OCI-LY7 (cell line): ENCODE data around the gene ANKRD10. TPM values are rescaled to one million over a fixed set of nuclear protein-coding genes. Genes with fewer than 3 reads are reported as not detected.

Source experiments
- BruUV-seq: library from RNA; stranded (reverse); fragments of 400-500 nt; replicated peaks from 2 replicates; lab custom pipeline; 2021; lab: Mats Ljungman, UMichigan
- CTCF ChIA-PET: fragments of 300-600 bp; sonication (Branson Sonifier 250); formaldehyde crosslinking; loops from one replicate; lab custom pipeline; 2022; ENCODE audit warnings: antibody characterized with exemption; ENCODE audit not compliant: unreplicated experiment; lab: Charles Lee
- POLR2A ChIA-PET: fragments of 300-600 bp; sonication (Branson Sonifier 250); formaldehyde crosslinking; loops from one replicate; lab custom pipeline; 2022; ENCODE audit warnings: antibody characterized with exemption; lab: Charles Lee
- DNase-seq: peaks from one replicate; pipeline ENCODE4 v3.0.0-alpha.2; 2015; ENCODE audit warnings: low spot score
- H2AFZ ChIP-seq: fragments of 200-600 bp; sonication (generic), shearing (Covaris generic); 2 replicates; pipeline ENCODE4 v1.6.1; 2014; ENCODE audit warnings: mild to moderate bottlenecking, antibody characterized with exemption, low read length, moderate library complexity
- H3K27ac ChIP-seq: fragments of 200-600 bp; sonication (generic); 2 replicates; pipeline ENCODE4 v1.5.1; 2014; ENCODE audit warnings: mixed run types, low read depth, mild to moderate bottlenecking, moderate library complexity, low read length, inconsistent platforms; ENCODE audit not compliant: poor library complexity, severe bottlenecking
- H3K36me3 ChIP-seq: fragments of 200-600 bp; sonication (generic); 2 replicates; pipeline ENCODE4 v1.6.1; 2014; ENCODE audit warnings: mild to moderate bottlenecking, antibody characterized with exemption, low read length, moderate library complexity, mixed read lengths; ENCODE audit not compliant: insufficient read depth
- H3K4me1 ChIP-seq: fragments of 200-600 bp; sonication (generic); 2 replicates; pipeline ENCODE4 v1.5.1; 2014; ENCODE audit warnings: mild to moderate bottlenecking, low read length; ENCODE audit not compliant: insufficient read depth, poor library complexity, severe bottlenecking
- H3K4me2 ChIP-seq: fragments of 200-600 bp; sonication (generic); 2 replicates; pipeline ENCODE4 v1.6.1; 2014; ENCODE audit warnings: mild to moderate bottlenecking, low read length
- H3K4me3 ChIP-seq: fragments of 200-600 bp; sonication (generic); 2 replicates; pipeline ENCODE4 v1.5.1; 2014; ENCODE audit warnings: mild to moderate bottlenecking, low read depth, low read length; ENCODE audit not compliant: poor library complexity, severe bottlenecking
- H3K79me2 ChIP-seq: fragments of 200-600 bp; sonication (generic); 2 replicates; pipeline ENCODE4 v1.6.1; 2016; ENCODE audit warnings: low read depth, mild to moderate bottlenecking, low read length, moderate library complexity, mixed read lengths; ENCODE audit not compliant: insufficient read depth
- H3K9me2 ChIP-seq: fragments of 200-600 bp; sonication (generic); 2 replicates; pipeline ENCODE4 v1.6.1; 2016; ENCODE audit warnings: mild to moderate bottlenecking, low read length, mixed read lengths; ENCODE audit not compliant: insufficient read depth
- H3K9me3 ChIP-seq: fragments of 200-600 bp; sonication (generic); 2 replicates; pipeline ENCODE4 v1.6.1; 2014; ENCODE audit warnings: mild to moderate bottlenecking, mixed run types, low read length, mixed read lengths
- H4K20me1 ChIP-seq: fragments of 200-600 bp; sonication (generic); 2 replicates; pipeline ENCODE4 v1.6.1; 2014; ENCODE audit warnings: mild to moderate bottlenecking, antibody characterized with exemption, low read length, moderate library complexity, mixed read lengths; ENCODE audit not compliant: insufficient read depth
- EZH2phosphoT487 ChIP-seq: fragments of 200-600 bp; sonication (generic); IDR thresholded peaks from 2 replicates; pipeline ENCODE4 v1.6.1; 2018; ENCODE audit warnings: low read depth, borderline replicate concordance, mild to moderate bottlenecking, mixed run types, antibody characterized with exemption, low read length, moderate library complexity, mixed read lengths
- intact Hi-C: fragments of 100-400 bp; cut with micrococcal nuclease; formaldehyde crosslinking; loops from one replicate; pipeline ENCODE4 v1.10.0; 2022; ENCODE audit not compliant: unreplicated experiment
- total RNA-seq, 2 experiments: library from RNA; depleted of rRNA in 1 of 2; stranded (reverse); fragments of >200 nt in 1 of 2; shearing (Covaris generic) in 1 of 2; gene quantifications; 2 replicates each; pipeline ENCODE4 v1.2.3, GENCODE V29; 2014 to 2022
- TF ChIP-seq, protein P1 (sequence below): fragments of 200-600 bp; sonication (generic); conservative IDR thresholded peaks from 2 replicates; pipeline ENCODE4 v1.5.1; 2014; ENCODE audit warnings: mild to moderate bottlenecking, antibody characterized with exemption, low read length, moderate library complexity, mixed read lengths

ANKRD10 gene
- total RNA-seq, 2 experiments from 2014 or later, result 82.8 to 86.0 TPM

DNA sequence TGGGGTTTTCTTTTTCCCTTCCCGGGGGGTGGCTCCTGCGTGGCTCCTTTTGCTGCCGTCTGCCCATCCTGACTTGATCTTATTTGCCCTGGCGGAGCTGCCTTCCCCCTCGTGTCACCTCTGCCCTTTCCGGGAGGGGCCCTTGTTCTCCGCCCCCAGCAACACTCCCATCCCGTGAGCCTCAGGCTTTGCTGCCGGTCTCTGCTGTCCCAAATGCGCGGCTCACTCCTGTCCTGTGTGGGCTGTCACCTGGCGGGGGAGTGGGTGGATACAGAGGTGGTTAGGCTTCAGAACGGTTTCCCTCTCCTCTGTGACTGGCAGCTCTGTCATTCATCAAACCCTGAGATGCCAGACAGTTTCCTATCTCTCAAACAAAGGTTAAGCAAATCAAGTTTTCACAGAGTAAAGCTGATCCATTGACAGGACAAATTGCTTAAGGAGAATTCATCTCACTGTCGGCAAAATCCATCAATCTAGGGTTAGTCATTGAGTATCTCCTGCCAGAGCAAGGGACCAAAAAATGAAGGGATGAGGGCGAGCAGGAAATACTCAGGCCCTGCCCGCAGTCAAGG is 84.0 kb downstream of the ANKRD10 start:
- intact Hi-C loops, result no loop called here
- TF ChIP-seq EZH2phosphoT487, result no peak
- TF ChIP-seq, protein P1, sequence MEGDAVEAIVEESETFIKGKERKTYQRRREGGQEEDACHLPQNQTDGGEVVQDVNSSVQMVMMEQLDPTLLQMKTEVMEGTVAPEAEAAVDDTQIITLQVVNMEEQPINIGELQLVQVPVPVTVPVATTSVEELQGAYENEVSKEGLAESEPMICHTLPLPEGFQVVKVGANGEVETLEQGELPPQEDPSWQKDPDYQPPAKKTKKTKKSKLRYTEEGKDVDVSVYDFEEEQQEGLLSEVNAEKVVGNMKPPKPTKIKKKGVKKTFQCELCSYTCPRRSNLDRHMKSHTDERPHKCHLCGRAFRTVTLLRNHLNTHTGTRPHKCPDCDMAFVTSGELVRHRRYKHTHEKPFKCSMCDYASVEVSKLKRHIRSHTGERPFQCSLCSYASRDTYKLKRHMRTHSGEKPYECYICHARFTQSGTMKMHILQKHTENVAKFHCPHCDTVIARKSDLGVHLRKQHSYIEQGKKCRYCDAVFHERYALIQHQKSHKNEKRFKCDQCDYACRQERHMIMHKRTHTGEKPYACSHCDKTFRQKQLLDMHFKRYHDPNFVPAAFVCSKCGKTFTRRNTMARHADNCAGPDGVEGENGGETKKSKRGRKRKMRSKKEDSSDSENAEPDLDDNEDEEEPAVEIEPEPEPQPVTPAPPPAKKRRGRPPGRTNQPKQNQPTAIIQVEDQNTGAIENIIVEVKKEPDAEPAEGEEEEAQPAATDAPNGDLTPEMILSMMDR, result no peak
- Histone ChIP-seq H3K4me1 (no peaks in the 10 kb centered on the region), H3K9me2 (no peaks in the 10 kb centered on the region), H3K9me3 (no peaks in the 10 kb centered on the region), H3K27ac (no peak overlapping the region), H3K4me3 (no peak overlapping the region), H2AFZ (no peak overlapping the region), H3K4me2 (no peak overlapping the region), H3K36me3 (no peaks in the 10 kb centered on the region), H3K79me2 (no peaks in the 10 kb centered on the region), H4K20me1 (no peaks in the 10 kb centered on the region)
- DNase-seq, result no peak
- no TSS peak for BruUV-seq
- POLR2A ChIA-PET, result no interaction called here
- CTCF ChIA-PET, result no interaction called here

DNA sequence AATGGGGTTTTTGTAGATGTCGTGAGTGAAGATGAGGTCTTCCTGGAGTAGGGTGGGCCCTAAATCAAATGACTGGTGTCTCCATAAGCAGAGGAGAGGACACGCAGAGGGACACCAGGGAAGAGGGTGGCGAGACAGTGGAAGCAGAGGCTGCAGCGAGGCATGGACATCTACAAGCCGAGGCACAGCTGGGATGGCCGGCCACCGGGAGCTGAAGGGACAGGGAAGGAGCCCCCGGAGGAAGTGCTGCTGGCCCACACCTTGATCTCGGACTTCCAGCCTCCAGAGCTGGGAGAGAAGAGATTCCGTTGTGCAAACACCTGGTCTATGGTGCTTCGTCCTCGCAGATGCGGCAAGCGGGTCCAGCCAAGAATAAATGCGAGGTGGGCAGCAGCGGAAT is 84.5 kb downstream of the ANKRD10 start:
- no peak for DNase-seq
- Histone ChIP-seq H3K4me3 (no peak overlapping the region), H3K79me2 (no peaks in the 10 kb centered on the region), H2AFZ (no peak overlapping the region), H3K27ac (no peak overlapping the region), H3K9me2 (no peaks in the 10 kb centered on the region), H3K9me3 (no peaks in the 10 kb centered on the region), H4K20me1 (no peaks in the 10 kb centered on the region), H3K36me3 (no peaks in the 10 kb centered on the region), H3K4me2 (no peak overlapping the region), H3K4me1 (no peaks in the 10 kb centered on the region)
- BruUV-seq, result no TSS peak
- intact Hi-C loops, result no loop called here
- CTCF ChIA-PET, result no interaction called here
- POLR2A ChIA-PET, result no interaction called here
- TF ChIP-seq, protein P1, result no peak
- TF ChIP-seq EZH2phosphoT487, result no peak

DNA sequence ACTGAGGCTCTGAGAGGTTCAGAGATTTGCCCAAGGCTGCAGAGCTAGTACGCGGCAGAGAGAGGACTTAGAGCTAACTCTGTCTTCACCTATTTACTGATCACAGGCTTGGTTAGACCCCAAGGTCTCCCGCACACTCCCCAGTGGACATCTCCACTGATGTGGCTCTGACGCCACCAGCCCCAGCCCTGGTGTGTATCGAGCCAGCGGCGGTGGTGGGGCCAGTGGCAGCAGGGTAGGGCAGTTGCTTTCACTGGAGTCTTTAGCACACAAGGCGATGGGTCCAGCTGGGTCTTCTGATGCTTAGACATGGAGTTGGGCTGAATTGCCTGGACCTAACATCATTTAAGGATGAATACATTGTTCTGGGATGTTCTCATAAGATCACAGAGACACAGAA is 85.4 kb downstream of the ANKRD10 start:
- intact Hi-C loops, result no loop called here
- POLR2A ChIA-PET, result no interaction called here
- no peak overlapping the region for H3K27ac ChIP-seq
- no peak for DNase-seq
- no peaks in the 10 kb centered on the region for H3K4me1 ChIP-seq
- H3K4me2 ChIP-seq, result no peak overlapping the region
- H3K9me3 ChIP-seq, result no peaks in the 10 kb centered on the region
- TF ChIP-seq, protein P1, result no peak
- no peak for TF ChIP-seq EZH2phosphoT487
- CTCF ChIA-PET, result no interaction called here
- no peaks in the 10 kb centered on the region for H3K36me3 ChIP-seq
- BruUV-seq, result no TSS peak
- H2AFZ ChIP-seq, result no peak overlapping the region
- H3K4me3 ChIP-seq, result no peak overlapping the region
- H3K9me2 ChIP-seq, result no peaks in the 10 kb centered on the region
- H4K20me1 ChIP-seq, result no peaks in the 10 kb centered on the region
- H3K79me2 ChIP-seq, result no peaks in the 10 kb centered on the region
